GM12878 (cell line): Measurements from ENCODE around the gene TIGD1. TPM values are rescaled to one million over a fixed set of nuclear protein-coding genes. Genes with fewer than 3 reads are reported as not detected.

Experiments
- ATAC-seq: fragments of 200-7000 bp; cut with Tn5 transposase; 3 replicates; pipeline ENCODE4 v1.9.1; 2020; ENCODE audit warnings: mild to moderate bottlenecking, moderate library complexity
- BruUV-seq: library from RNA; stranded (reverse); fragments of 400-500 nt; replicated peaks from 2 replicates; lab custom pipeline; 2021; lab: Mats Ljungman, UMichigan
- CTCF ChIA-PET: fragments of 300-600 bp; sonication (Branson Sonifier 250); formaldehyde crosslinking; extraction: SDS; loops from one replicate; lab custom pipeline; 2021; ENCODE audit warnings: inconsistent platforms; lab: Yijun Ruan, JAX
- POLR2A ChIA-PET: fragments of 350-600 bp; formaldehyde crosslinking; extraction: SDS; loops from one replicate; lab custom pipeline; 2021; ENCODE audit warnings: inconsistent platforms; lab: Charles Lee
- RAD21 ChIA-PET: fragments of 300-600 bp; sonication (Branson Sonifier 250); formaldehyde crosslinking; loops from one replicate; lab custom pipeline; 2023; ENCODE audit warnings: antibody characterized with exemption; ENCODE audit not compliant: unreplicated experiment; lab: Charles Lee
- SMC1A ChIA-PET: fragments of 300-600 bp; sonication (Branson Sonifier 250); formaldehyde crosslinking; loops from one replicate; lab custom pipeline; 2023; ENCODE audit not compliant: unreplicated experiment, uncharacterized antibody; lab: Charles Lee
- DNase-seq: peaks from one replicate; pipeline ENCODE4 v3.0.0-alpha.2; 2011; ENCODE audit warnings: low read depth, low spot score
- FAIRE-seq: peaks from 3 replicates; lab custom pipeline; 2011; peaks lifted over from hg19 to GRCh38; lab: Jason Lieb, UNC
- H2AFZ ChIP-seq: 2 replicates; pipeline ENCODE4 v1.6.0; 2011; ENCODE audit warnings: low read depth, low read length, control low read depth; ENCODE audit not compliant: control insufficient read depth
- H3K27ac ChIP-seq: 2 replicates; pipeline ENCODE4 v1.5.1; 2011; ENCODE audit warnings: control low read depth; ENCODE audit not compliant: control insufficient read depth, insufficient read depth
- H3K27me3 ChIP-seq, 2 experiments: replicated peaks in 1 of 2; 2 replicates each; pipeline versions ENCODE4 v1.6.0 to v1.6.1; 2011; ENCODE audit warnings: low read length in 1 of 2; ENCODE audit not compliant: control insufficient read depth in 2 of 2, insufficient read depth in 2 of 2
- H3K36me3 ChIP-seq, 2 experiments: 2 replicates each; pipeline ENCODE4 v1.5.1; 2011; ENCODE audit warnings: low read length in 1 of 2; ENCODE audit not compliant: control insufficient read depth in 2 of 2, insufficient read depth in 2 of 2
- H3K4me1 ChIP-seq: 2 replicates; pipeline ENCODE4 v1.6.1; 2011; ENCODE audit warnings: mild to moderate bottlenecking, low read length, moderate library complexity, mixed read lengths; ENCODE audit not compliant: control insufficient read depth, insufficient read depth
- H3K4me2 ChIP-seq: 2 replicates; pipeline ENCODE4 v1.6.0; 2011; ENCODE audit warnings: control low read depth; ENCODE audit not compliant: control insufficient read depth, insufficient read depth
- H3K4me3 ChIP-seq: fragments of 200-600 bp; sonication (generic); 2 replicates; pipeline ENCODE4 v1.5.1; 2016
- H3K79me2 ChIP-seq: 2 replicates; pipeline ENCODE4 v1.6.0; 2011; ENCODE audit warnings: low read length; ENCODE audit not compliant: control insufficient read depth, insufficient read depth
- H3K9ac ChIP-seq: 2 replicates; pipeline ENCODE4 v1.8.0; 2011; ENCODE audit warnings: low read length, control low read depth, mixed read lengths; ENCODE audit not compliant: control insufficient read depth, insufficient read depth
- H3K9me3 ChIP-seq: replicated peaks from 3 replicates; pipeline ENCODE4 v1.5.1; 2011; ENCODE audit warnings: mild to moderate bottlenecking, low read length; ENCODE audit not compliant: control insufficient read depth, insufficient read depth
- H4K20me1 ChIP-seq: 2 replicates; pipeline ENCODE4 v1.6.0; 2011; ENCODE audit not compliant: control insufficient read depth, insufficient read depth
- ATF7 ChIP-seq: fragments of 450-650 bp; IDR thresholded peaks from 2 replicates; pipeline ENCODE4 v1.6.1; 2016; ENCODE audit warnings: low read depth, mild to moderate bottlenecking
- ETV6 ChIP-seq, 2 experiments: fragments of 450-650 bp in 1 of 2; IDR thresholded peaks in 1 of 2; conservative IDR thresholded peaks in 1 of 2; 2 replicates each; pipeline ENCODE4 v1.6.1; 2014; ENCODE audit warnings: antibody characterized with exemption in 1 of 2, borderline replicate concordance in 1 of 2, low read depth in 1 of 2, mild to moderate bottlenecking in 1 of 2, moderate library complexity in 1 of 2
- FOS ChIP-seq: IDR thresholded peaks from 3 replicates; pipeline ENCODE4 v1.6.1; 2011; ENCODE audit warnings: borderline replicate concordance; ENCODE audit not compliant: insufficient read length; ENCODE audit errors: extremely low read depth
- IKZF1 ChIP-seq: fragments of 450-650 bp; conservative IDR thresholded peaks from 2 replicates; pipeline ENCODE4 v1.6.1; 2017; ENCODE audit warnings: antibody characterized with exemption, mild to moderate bottlenecking
- NBN ChIP-seq: fragments of 450-650 bp; IDR thresholded peaks from 2 replicates; pipeline ENCODE4 v1.6.1; 2016
- NFYB ChIP-seq: IDR thresholded peaks from 2 replicates; pipeline ENCODE4 v1.6.1; 2011; ENCODE audit warnings: low read depth, mild to moderate bottlenecking, low read length, improper control_type of control experiment, moderate library complexity; ENCODE audit not compliant: insufficient read depth
- NR2C2 ChIP-seq: IDR thresholded peaks from 2 replicates; pipeline ENCODE4 v1.6.1; 2011; ENCODE audit warnings: borderline replicate concordance, low read depth; ENCODE audit not compliant: control insufficient read depth, insufficient read length
- WGBS: methylation state at CpG from one replicate; pipeline ENCODE4 v1.1.6; 2016; ENCODE audit warnings: low lambda C conversion rate; ENCODE audit not compliant: insufficient replicate concordance, insufficient coverage; ENCODE audit errors: missing lambda C conversion rate; 5-methylcytosine and 5-hydroxymethylcytosine counted together
- in situ Hi-C: fragments of 300-500 bp; cut with MboI; formaldehyde crosslinking; loops from 9 replicates; pipeline ENCODE4 v1.14.3; 2018; ENCODE audit warnings: mixed read lengths
- intact Hi-C: fragments of 100-400 bp; cut with micrococcal nuclease; formaldehyde crosslinking; loops from one replicate; pipeline ENCODE4 v1.14.2; 2022; ENCODE audit not compliant: unreplicated experiment
- polyA plus RNA-seq, 11 experiments: library from polyadenylated mRNA; depleted of rRNA in 4 of 11; unstranded in 6 of 11; stranded (reverse) in 5 of 11; fragments of >200 nt; fragmentation: Nextera tagmentation in 4 of 11; fragmentation: Illumina TruSeq in 1 of 11; extraction: Ambion mirVana in 4 of 11; extraction: Trizol in 1 of 11; gene quantifications; 1 replicate in 1 of 11; 2 replicates in 10 of 11; pipeline versions ENCODE4 v1.2.1 to v1.2.3, GENCODE V29; 2011 to 2016; ENCODE audit warnings: inconsistent platforms in 2 of 11, missing spikeins in 2 of 11, low read depth in 1 of 11
- total RNA-seq, 4 experiments: library from RNA; depleted of rRNA in 3 of 4; stranded (reverse); fragments of >200 nt in 3 of 4; fragmentation: Illumina TruSeq in 1 of 4; extraction: Trizol in 1 of 4; gene quantifications; 2 replicates each; pipeline versions ENCODE4 v1.2.1 to v1.2.3, GENCODE V29; 2013 to 2021
- TF ChIP-seq, protein P1 (sequence below): fragments of 450-650 bp; formaldehyde crosslinking; IDR thresholded peaks from 2 replicates; pipeline ENCODE4 v1.4.0; 2022; ENCODE audit warnings: mild to moderate bottlenecking, moderate library complexity

TIGD1 gene
- total and polyA plus RNA-seq, 10 of the 15 experiments (the other 5 are each of a cell fraction or from before 2014, with no cell fraction given), result 1.4 to 8.4 (median 5.6) TPM

GRCh38 chr2:232592772-232593395 lies 42.5 kb upstream of the TIGD1 start (continued):
- TF ChIP-seq, protein P1, sequence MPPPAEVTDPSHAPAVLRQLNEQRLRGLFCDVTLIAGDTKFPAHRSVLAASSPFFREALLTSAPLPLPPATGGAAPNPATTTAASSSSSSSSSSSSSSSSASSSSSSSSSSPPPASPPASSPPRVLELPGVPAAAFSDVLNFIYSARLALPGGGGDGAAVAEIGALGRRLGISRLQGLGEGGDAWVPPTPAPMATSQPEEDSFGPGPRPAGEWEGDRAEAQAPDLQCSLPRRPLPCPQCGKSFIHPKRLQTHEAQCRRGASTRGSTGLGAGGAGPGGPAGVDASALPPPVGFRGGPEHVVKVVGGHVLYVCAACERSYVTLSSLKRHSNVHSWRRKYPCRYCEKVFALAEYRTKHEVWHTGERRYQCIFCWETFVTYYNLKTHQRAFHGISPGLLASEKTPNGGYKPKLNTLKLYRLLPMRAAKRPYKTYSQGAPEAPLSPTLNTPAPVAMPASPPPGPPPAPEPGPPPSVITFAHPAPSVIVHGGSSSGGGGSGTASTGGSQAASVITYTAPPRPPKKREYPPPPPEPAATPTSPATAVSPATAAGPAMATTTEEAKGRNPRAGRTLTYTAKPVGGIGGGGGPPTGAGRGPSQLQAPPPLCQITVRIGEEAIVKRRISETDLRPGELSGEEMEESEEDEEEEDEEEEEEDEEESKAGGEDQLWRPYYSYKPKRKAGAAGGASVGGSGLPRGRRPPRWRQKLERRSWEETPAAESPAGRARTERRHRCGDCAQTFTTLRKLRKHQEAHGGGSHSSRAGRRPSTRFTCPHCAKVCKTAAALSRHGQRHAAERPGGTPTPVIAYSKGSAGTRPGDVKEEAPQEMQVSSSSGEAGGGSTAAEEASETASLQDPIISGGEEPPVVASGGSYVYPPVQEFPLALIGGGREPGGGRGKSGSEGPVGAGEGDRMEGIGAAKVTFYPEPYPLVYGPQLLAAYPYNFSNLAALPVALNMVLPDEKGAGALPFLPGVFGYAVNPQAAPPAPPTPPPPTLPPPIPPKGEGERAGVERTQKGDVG (CRISPR knock-in tag), result no peak
- no peak for TF ChIP-seq FOS
- TF ChIP-seq NR2C2, result no peak
- TF ChIP-seq ETV6 (conservative IDR thresholded peaks at IDR 0.05 in 1 of 2, IDR thresholded peaks at IDR 0.05 in 1 of 2; ENCODE audit: borderline replicate concordance in 1 of 2, low read depth in 1 of 2), result no peak
- TF ChIP-seq NBN, result no peak
- TF ChIP-seq ATF7, result no peak
- TF ChIP-seq NFYB, result no peak
- TF ChIP-seq, all 136 proteins: peak for 0

GRCh38 chr2:232588680-232589585 lies 38.6 kb upstream of the TIGD1 start:
- Histone ChIP-seq H3K4me2 (no peak overlapping the region), H2AFZ (no peak overlapping the region)
- no peak for TF ChIP-seq IKZF1
- TF ChIP-seq, all 136 proteins: peak for 0
- DNase-seq (no peak), FAIRE-seq (no peak), ATAC-seq (no peak)
- H4K20me1 ChIP-seq, result no peaks in the 10 kb centered on the region
- no peaks in the 10 kb centered on the region for H3K27me3 ChIP-seq
- ChIA-PET SMC1A (no interaction called here), CTCF (no interaction called here), RAD21 (no interaction called here), POLR2A (no interaction called here)
- H3K9ac ChIP-seq, result no peak overlapping the region
- in situ Hi-C loops (no loop called here), intact Hi-C loops (no loop called here)
- no peaks in the 10 kb centered on the region for H3K79me2 ChIP-seq
- BruUV-seq, result no TSS peak
- H3K4me3 ChIP-seq, result no peak overlapping the region
- H3K9me3 ChIP-seq, result no peaks in the 10 kb centered on the region
- no peak overlapping the region for H3K27ac ChIP-seq
- WGBS, result 80% methylated on average over 18 of the region's 18 CpGs
- no peaks in the 10 kb centered on the region for H3K36me3 ChIP-seq
- H3K4me1 ChIP-seq, result no peaks in the 10 kb centered on the region
